ENCODE measurements around the gene TSPAN16. TPM values are rescaled to one million over a fixed set of nuclear protein-coding genes. Genes with fewer than 3 reads are reported as not detected.

Gene TSPAN16
- total RNA-seq, 2 donors from 2014 or later = not detected

DNA sequence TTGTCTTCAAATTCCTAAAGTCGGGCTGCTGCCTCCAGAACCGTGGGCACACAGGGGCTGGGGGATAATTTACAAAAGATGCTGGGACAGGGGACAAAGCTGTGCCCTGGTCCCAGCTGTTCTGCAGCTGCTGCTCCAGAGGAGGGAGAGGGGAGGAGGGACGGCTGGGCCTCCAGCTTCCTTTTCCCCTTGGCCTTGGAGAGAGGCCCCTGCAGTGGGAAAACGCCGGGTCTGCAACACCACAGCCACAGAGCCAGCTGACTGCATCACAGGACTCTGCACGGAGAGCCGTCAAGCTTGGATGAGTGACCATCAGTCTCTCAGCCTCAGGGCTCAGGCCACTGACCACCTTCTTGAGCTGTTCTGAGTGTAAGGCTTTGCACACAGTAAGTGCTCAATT lies 39.8 kb upstream of the TSPAN16 start:
- H3K27me3 ChIP-seq = no peaks in the 10 kb centered on the region
- no peak for ATAC-seq
- intact Hi-C loops (cut with DNase I) = no loop called here
- peak in 2 of 4 donors; percentile 13 to 19 for DNase-seq
- H3K36me3 ChIP-seq (replicated peaks in 1 of 2; ENCODE audit: insufficient read depth in 1 of 2, low read depth in 2 of 2) = peaks cover 0 to 5% of the 10 kb centered on the region in 2 donors
- no peaks in the 10 kb centered on the region for H3K4me1 ChIP-seq
- no peak overlapping the region for H3K4me3 ChIP-seq
- TF ChIP-seq POLR2A (IDR thresholded peaks at IDR 0.05) = no peak
- TF ChIP-seq, protein P1, sequence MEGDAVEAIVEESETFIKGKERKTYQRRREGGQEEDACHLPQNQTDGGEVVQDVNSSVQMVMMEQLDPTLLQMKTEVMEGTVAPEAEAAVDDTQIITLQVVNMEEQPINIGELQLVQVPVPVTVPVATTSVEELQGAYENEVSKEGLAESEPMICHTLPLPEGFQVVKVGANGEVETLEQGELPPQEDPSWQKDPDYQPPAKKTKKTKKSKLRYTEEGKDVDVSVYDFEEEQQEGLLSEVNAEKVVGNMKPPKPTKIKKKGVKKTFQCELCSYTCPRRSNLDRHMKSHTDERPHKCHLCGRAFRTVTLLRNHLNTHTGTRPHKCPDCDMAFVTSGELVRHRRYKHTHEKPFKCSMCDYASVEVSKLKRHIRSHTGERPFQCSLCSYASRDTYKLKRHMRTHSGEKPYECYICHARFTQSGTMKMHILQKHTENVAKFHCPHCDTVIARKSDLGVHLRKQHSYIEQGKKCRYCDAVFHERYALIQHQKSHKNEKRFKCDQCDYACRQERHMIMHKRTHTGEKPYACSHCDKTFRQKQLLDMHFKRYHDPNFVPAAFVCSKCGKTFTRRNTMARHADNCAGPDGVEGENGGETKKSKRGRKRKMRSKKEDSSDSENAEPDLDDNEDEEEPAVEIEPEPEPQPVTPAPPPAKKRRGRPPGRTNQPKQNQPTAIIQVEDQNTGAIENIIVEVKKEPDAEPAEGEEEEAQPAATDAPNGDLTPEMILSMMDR (IDR thresholded peaks at IDR 0.05) = no peak
- no peaks in the 10 kb centered on the region for H3K9me3 ChIP-seq
- H3K27ac ChIP-seq = no peak overlapping the region
- WGBS, 2 donors = 19 to 31% methylated on average over 5 to 7 of the region's 7 CpGs

DNA sequence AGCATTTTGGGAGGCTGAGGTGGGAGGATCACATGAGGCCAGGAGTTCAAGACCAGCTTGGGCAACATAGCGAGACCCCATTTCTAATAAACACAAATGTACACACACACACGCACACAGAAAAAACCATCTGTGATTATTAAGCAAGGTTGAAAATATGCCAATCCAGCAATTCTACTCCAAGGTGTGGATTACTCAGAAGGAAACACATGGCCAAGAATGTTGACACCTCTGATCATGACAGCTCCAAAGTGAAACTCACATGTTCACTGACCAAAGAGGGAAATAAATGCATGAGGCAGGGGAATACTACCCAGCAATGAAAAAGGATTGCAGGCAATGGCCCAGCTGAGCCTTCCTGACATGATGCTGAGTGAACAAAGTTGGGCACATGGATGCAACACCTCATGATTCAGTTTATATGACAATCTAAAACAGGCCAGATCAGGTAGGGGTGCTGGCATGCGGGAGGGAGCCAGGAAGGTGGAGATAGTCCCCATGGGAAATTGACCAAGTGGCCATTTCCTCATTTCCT lies 38.0 kb upstream of the TSPAN16 start:
- H3K27me3 ChIP-seq = no peaks in the 10 kb centered on the region
- no peaks in the 10 kb centered on the region for H3K9me3 ChIP-seq
- no peak overlapping the region for H3K4me3 ChIP-seq
- H3K4me1 ChIP-seq = peaks cover 12% of the 10 kb centered on the region
- no peaks in the 10 kb centered on the region for H3K36me3 ChIP-seq (replicated peaks in 1 of 2; ENCODE audit: insufficient read depth in 1 of 2, low read depth in 2 of 2)
- no peak overlapping the region for H3K27ac ChIP-seq
- DNase-seq (no peak), ATAC-seq (no peak)
- intact Hi-C loops (cut with DNase I) = no loop called here
- no peak for TF ChIP-seq POLR2A (IDR thresholded peaks at IDR 0.05)
- TF ChIP-seq, protein P1 (IDR thresholded peaks at IDR 0.05) = no peak
- WGBS, 2 donors = 75 to 76% methylated on average over 3 of the region's 3 CpGs

DNA sequence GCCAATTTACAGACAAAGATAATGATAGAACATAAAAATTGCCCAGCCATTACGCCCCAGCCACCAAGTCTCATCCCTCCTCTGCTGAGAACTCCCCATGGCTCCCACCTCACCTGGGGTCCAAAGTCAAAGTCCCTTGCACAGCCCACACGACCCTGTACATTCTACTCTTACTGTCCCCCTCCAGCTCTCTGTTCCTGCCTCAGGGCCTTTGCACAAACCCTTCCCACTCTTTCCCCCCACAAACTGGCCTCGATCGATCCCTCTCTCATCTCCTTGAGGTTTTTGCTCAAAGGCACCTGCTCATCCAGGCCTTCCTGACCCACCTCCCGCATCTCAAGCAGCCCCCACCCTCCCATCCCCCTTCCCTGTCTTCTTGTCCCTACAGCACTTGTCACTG lies 35.0 kb upstream of the TSPAN16 start:
- Histone ChIP-seq H3K4me1 (peaks cover 25% of the 10 kb centered on the region), H3K36me3 (replicated peaks in 1 of 2; ENCODE audit: insufficient read depth in 1 of 2, low read depth in 2 of 2) (no peaks in the 10 kb centered on the region), H3K27me3 (no peaks in the 10 kb centered on the region), H3K9me3 (no peaks in the 10 kb centered on the region), H3K4me3 (no peak overlapping the region), H3K27ac (peak overlapping the region in 1 of 4 donors; percentile 79)
- intact Hi-C loops (cut with DNase I) = no loop called here
- TF ChIP-seq, protein P1 (IDR thresholded peaks at IDR 0.05) = no peak
- TF ChIP-seq POLR2A (IDR thresholded peaks at IDR 0.05) = no peak
- ATAC-seq (no peak), DNase-seq (no peak)
- WGBS, 2 donors = 81 to 89% methylated on average over 5 of the region's 5 CpGs

DNA sequence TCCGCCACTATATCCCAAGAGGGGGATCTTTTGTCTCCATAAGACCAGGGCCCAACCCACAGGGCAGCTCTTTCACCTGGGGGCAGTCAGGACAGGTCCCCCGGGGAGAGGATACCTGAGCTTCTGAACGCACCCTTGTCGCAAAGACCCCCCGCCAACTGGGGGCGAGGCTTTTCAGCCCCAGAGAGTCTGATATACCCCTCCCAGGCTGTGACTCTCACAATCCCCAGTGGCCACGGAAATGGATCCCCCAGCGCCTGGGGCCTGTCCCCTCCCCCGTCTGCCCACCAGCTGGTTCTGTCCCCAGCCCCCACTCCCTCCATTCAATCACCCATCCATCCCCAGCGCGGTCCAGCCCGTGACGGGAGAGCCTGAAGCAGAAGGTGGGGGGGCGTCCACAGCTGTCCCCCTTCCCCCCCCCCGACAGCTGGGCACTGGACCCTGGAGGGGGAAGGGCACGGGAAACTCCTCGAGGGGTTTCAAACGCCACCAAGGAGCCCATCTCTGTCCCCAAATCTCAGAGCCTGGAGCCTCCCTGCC lies 34.5 kb upstream of the TSPAN16 start:
- H3K4me1 ChIP-seq = peaks cover 27% of the 10 kb centered on the region
- peak overlapping the region; percentile 31 to 79 (median 64) for H3K27ac ChIP-seq
- H3K36me3 ChIP-seq (replicated peaks in 1 of 2; ENCODE audit: insufficient read depth in 1 of 2, low read depth in 2 of 2) = no peaks in the 10 kb centered on the region
- ATAC-seq (no peak), DNase-seq (no peak)
- H3K4me3 ChIP-seq = peak overlapping the region; percentile 91 to 94
- 26 to 91% methylated on average over 1 to 18 of the region's 18 CpGs for WGBS, 2 donors
- intact Hi-C loops (cut with DNase I) = no loop called here
- no peaks in the 10 kb centered on the region for H3K9me3 ChIP-seq
- H3K27me3 ChIP-seq = no peaks in the 10 kb centered on the region
- no peak for TF ChIP-seq POLR2A (IDR thresholded peaks at IDR 0.05)
- TF ChIP-seq, protein P1 (IDR thresholded peaks at IDR 0.05) = no peak
